GM12865 (cell line): Measurements from ENCODE around the gene VCAM1.

ENCODE experiments used
- DNase-seq: peaks from one replicate; pipeline ENCODE4 v3.0.0; 2010; ENCODE audit warnings: low read depth
- H3K4me3 ChIP-seq: 2 replicates; pipeline ENCODE4 v1.5.1; 2011; ENCODE audit warnings: mild to moderate bottlenecking, low read depth, low read length, control low read depth
- TF ChIP-seq, protein P1 (sequence below): IDR thresholded peaks from 2 replicates; pipeline ENCODE4 v1.5.1; 2011; ENCODE audit warnings: low read length, control low read depth, low read depth, inconsistent platforms; ENCODE audit not compliant: insufficient read depth; ENCODE audit errors: missing control alignments

Gene VCAM1

DNA sequence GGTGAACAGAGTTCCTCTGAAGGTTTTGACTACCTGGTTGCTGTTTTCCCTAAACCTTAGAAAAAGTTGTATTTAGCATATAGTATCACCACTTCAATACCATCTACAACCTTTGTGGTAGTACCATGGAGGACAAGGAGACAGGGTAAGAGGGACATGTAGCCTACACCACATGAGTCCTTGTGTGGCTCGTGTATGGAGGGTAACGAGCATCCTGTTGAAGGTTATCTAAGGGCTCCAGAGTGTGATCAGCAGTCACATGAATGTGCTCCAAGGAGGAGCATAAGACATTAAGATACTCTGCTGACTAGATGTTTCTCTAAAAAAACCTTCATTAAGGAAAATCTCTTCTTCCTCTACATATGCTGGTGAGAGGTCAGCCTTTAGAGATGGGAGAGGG, 67.3 kb downstream of the VCAM1 start:
- TF ChIP-seq, protein P1, sequence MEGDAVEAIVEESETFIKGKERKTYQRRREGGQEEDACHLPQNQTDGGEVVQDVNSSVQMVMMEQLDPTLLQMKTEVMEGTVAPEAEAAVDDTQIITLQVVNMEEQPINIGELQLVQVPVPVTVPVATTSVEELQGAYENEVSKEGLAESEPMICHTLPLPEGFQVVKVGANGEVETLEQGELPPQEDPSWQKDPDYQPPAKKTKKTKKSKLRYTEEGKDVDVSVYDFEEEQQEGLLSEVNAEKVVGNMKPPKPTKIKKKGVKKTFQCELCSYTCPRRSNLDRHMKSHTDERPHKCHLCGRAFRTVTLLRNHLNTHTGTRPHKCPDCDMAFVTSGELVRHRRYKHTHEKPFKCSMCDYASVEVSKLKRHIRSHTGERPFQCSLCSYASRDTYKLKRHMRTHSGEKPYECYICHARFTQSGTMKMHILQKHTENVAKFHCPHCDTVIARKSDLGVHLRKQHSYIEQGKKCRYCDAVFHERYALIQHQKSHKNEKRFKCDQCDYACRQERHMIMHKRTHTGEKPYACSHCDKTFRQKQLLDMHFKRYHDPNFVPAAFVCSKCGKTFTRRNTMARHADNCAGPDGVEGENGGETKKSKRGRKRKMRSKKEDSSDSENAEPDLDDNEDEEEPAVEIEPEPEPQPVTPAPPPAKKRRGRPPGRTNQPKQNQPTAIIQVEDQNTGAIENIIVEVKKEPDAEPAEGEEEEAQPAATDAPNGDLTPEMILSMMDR: no peak
- H3K4me3 ChIP-seq: no peak overlapping the region
- no peak for DNase-seq
